Hepatocyte (in vitro differentiated cells): ENCODE data around the gene GRIK2.

Experiments
- CTCF ChIP-seq: fragments of 200-600 bp; sonication (generic); IDR thresholded peaks from 2 replicates; pipeline ENCODE4 v1.5.1; 2016; ENCODE audit warnings: antibody characterized with exemption, mild to moderate bottlenecking; ENCODE audit not compliant: poor library complexity
- EZH2 ChIP-seq: fragments of 200-600 bp; sonication (generic); IDR thresholded peaks from 2 replicates; pipeline ENCODE4 v1.6.1; 2016; ENCODE audit warnings: antibody characterized with exemption, mild to moderate bottlenecking, borderline replicate concordance
- EZH2phosphoT487 ChIP-seq: fragments of 200-600 bp; sonication (generic); IDR thresholded peaks from one replicate; pipeline ENCODE4 v1.6.1; 2018; ENCODE audit warnings: antibody characterized with exemption, mild to moderate bottlenecking, low read depth, moderate library complexity; ENCODE audit not compliant: unreplicated experiment, severe bottlenecking

- no peak for TF ChIP-seq CTCF
- no peak for TF ChIP-seq EZH2
- no peak for TF ChIP-seq EZH2phosphoT487
These were observed 539.2 kb downstream of the GRIK2 start for GRCh38 chr6:101932704-101933103.
